H1 (cell line): ENCODE results near the gene MYCBP2.

ENCODE experiments used
- CEBPB ChIP-seq: IDR thresholded peaks from 2 replicates; pipeline ENCODE4 v1.6.1; 2012; ENCODE audit warnings: low read depth, low read length
- CHD7 ChIP-seq: fragments of 300-600 bp; sonication (generic); IDR thresholded peaks from 2 replicates; pipeline ENCODE4 v1.7.1; 2012; ENCODE audit warnings: low read length, moderate library complexity, mild to moderate bottlenecking, inconsistent platforms; ENCODE audit not compliant: insufficient replicate concordance
- CTCF ChIP-seq, 3 experiments: IDR thresholded peaks; 1 replicate in 2 of 3; 2 replicates in 1 of 3; pipeline versions ENCODE4 v1.5.1 to v1.6.1; 2011; ENCODE audit warnings: low read length in 3 of 3, mild to moderate bottlenecking in 3 of 3, inconsistent platforms in 2 of 3, low read depth in 1 of 3, moderate library complexity in 1 of 3; ENCODE audit not compliant: insufficient read depth in 1 of 3; ENCODE audit errors: control extremely low read depth in 1 of 3
- GTF2F1 ChIP-seq: IDR thresholded peaks from 2 replicates; pipeline ENCODE4 v1.6.1; 2012; ENCODE audit warnings: low read depth, low read length, improper control_type of control experiment, borderline replicate concordance
- KDM1A ChIP-seq: fragments of 200-600, 300-600 bp; sonication (generic); IDR thresholded peaks from 2 replicates; pipeline ENCODE4 v1.7.1; 2016; ENCODE audit warnings: mild to moderate bottlenecking, low read length, borderline replicate concordance
- MAFK ChIP-seq: IDR thresholded peaks from 2 replicates; pipeline ENCODE4 v1.6.1; 2012; ENCODE audit warnings: low read depth, mild to moderate bottlenecking, improper control_type of control experiment, low read length
- MAX ChIP-seq: IDR thresholded peaks from 2 replicates; pipeline ENCODE4 v1.6.1; 2012; ENCODE audit warnings: inconsistent platforms
- POLR2A ChIP-seq, 2 experiments: IDR thresholded peaks; 1 replicate in 1 of 2; 2 replicates in 1 of 2; pipeline ENCODE4 v1.6.1; 2011; ENCODE audit warnings: low read depth in 2 of 2, low read length in 2 of 2, mild to moderate bottlenecking in 2 of 2; ENCODE audit errors: control extremely low read depth in 1 of 2
- RAD21 ChIP-seq, 2 experiments: IDR thresholded peaks in 1 of 2; conservative IDR thresholded peaks in 1 of 2; 2 replicates each; pipeline ENCODE4 v1.6.1; 2011; ENCODE audit warnings: low read depth in 2 of 2, low read length in 2 of 2, improper control_type of control experiment in 1 of 2, inconsistent platforms in 1 of 2, mild to moderate bottlenecking in 1 of 2, moderate library complexity in 1 of 2
- SUZ12 ChIP-seq: fragments of 200-600 bp; sonication (generic); IDR thresholded peaks from 2 replicates; pipeline ENCODE4 v1.6.1; 2012; ENCODE audit warnings: mild to moderate bottlenecking, inconsistent platforms, low read length, moderate library complexity, mixed read lengths
- ZNF274 ChIP-seq: IDR thresholded peaks from 2 replicates; pipeline ENCODE4 v1.7.0; 2012; ENCODE audit warnings: low read length, borderline replicate concordance; ENCODE audit errors: extremely low read depth

GRCh38 chr13:77138813-77139212, 188.1 kb downstream of the MYCBP2 start:
- TF ChIP-seq ZNF274 (no peak), CHD7 (no peak), RAD21 (IDR thresholded peaks at IDR 0.05 in 1 of 2, conservative IDR thresholded peaks at IDR 0.05 in 1 of 2; ENCODE audit: low read depth in 2 of 2, low read length in 2 of 2) (no peak), POLR2A (IDR thresholded peaks at IDR 0.05; ENCODE audit: control extremely low read depth in 1 of 2, low read depth in 2 of 2, low read length in 2 of 2) (no peak), CEBPB (no peak), GTF2F1 (no peak), KDM1A (no peak), SUZ12 (no peak), MAX (no peak), CTCF (IDR thresholded peaks at IDR 0.05; ENCODE audit: control extremely low read depth in 1 of 3, insufficient read depth in 1 of 3, low read depth in 1 of 3, low read length in 3 of 3) (no peak), MAFK (no peak)
